H1 (cell line): ENCODE results near the gene USP10. TPM values are rescaled to one million over a fixed set of nuclear protein-coding genes. Genes with fewer than 3 reads are reported as not detected.

Experiments used
- POLR2AphosphoS5 ChIP-seq: IDR thresholded peaks from 2 replicates; pipeline ENCODE4 v1.6.1; 2011; ENCODE audit warnings: low read depth, low read length
- SIRT6 ChIP-seq: IDR thresholded peaks from one replicate; pipeline ENCODE4 v1.7.1; 2012; ENCODE audit warnings: low read length, inconsistent platforms
- polyA plus RNA-seq, 7 experiments: library from polyadenylated mRNA; depleted of rRNA in 3 of 7; stranded (reverse) in 5 of 7; unstranded in 2 of 7; fragments of >200 nt in 5 of 7; fragments of 200-250 nt in 2 of 7; gene quantifications; 1 replicate in 5 of 7; 2 replicates in 1 of 7; 4 replicates in 1 of 7; pipeline versions ENCODE4 v1.2.1 to v1.2.3, GENCODE V29; 2011 to 2013; ENCODE audit warnings: missing spikeins in 2 of 7, mixed read lengths in 2 of 7
- total RNA-seq: library from RNA; stranded (reverse); fragmentation: NEBNext Ultra II Directional; extraction: Animal tissue kit (Norgen Biotek cat#: 25700); gene quantifications from 2 replicates; pipeline ENCODE4 v1.2.1, GENCODE V29; 2021

The USP10 gene
- total and polyA plus RNA-seq, 2 of the 8 experiments (the other 6 are each of a cell fraction or from before 2014, with no cell fraction given), result 171 to 195 TPM

DNA sequence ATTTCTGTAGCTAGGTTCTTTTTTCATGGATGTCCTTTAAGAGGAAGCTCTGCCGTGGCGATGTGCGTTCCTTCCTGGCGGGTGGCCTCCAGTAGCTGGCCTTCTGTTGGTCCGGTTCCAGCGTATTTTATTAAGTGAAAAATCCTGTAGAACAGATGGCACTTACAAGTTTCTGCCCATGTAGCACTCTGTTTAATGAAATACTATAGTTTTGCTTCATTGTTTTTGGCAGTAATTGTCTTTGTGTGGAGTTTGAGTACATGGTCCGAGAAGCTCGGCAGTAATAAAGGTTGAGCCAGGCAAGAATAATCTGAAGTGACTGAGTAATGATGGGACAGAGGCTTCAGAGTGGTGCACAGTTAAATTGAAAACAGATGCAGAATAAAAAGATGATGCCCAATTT is 20.4 kb downstream of the USP10 start (continued):
- TF ChIP-seq SIRT6 (no peak), POLR2AphosphoS5 (no peak)
- TF ChIP-seq, all 59 proteins: peak for 0
